Measurements from ENCODE around the gene ITPR1. TPM values are rescaled to one million over a fixed set of nuclear protein-coding genes. Genes with fewer than 3 reads are reported as not detected.

Gene ITPR1
- total RNA-seq, 3 donors from 2014 or later: 10.7 to 80.2 (median 20.7) TPM

DNA sequence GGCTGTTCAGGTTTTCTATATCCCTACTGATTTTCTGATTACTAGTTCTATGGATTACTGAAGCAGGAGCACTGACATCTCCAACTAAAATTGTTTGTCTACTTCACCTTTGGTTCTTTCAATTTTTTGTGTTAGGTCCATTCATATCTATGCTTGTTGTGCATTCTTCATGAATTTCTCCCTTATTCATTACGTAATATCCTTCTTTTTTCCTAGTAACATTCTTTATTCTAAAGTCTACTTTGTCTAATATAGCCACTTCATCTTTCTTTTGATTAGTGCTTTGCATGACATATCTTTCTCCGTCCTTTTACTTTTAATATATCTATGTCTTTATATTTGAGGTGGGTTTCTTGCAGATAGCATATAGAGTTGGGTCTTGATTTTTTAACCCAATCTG lies 369.8 kb downstream of the ITPR1 start:
- Histone ChIP-seq H3K4me3 (no peak overlapping the region), H3K4me1 (ENCODE audit: low read depth) (peaks cover 11% of the 10 kb centered on the region), H3K36me3 (ENCODE audit: low read depth) (no peaks in the 10 kb centered on the region), H3K9me3 (peaks cover 13% of the 10 kb centered on the region)
- intact Hi-C loops (cut with DNase I, micrococcal nuclease): no loop called here
- ATAC-seq (no peak), DNase-seq (no peak)
- TF ChIP-seq, protein P1, sequence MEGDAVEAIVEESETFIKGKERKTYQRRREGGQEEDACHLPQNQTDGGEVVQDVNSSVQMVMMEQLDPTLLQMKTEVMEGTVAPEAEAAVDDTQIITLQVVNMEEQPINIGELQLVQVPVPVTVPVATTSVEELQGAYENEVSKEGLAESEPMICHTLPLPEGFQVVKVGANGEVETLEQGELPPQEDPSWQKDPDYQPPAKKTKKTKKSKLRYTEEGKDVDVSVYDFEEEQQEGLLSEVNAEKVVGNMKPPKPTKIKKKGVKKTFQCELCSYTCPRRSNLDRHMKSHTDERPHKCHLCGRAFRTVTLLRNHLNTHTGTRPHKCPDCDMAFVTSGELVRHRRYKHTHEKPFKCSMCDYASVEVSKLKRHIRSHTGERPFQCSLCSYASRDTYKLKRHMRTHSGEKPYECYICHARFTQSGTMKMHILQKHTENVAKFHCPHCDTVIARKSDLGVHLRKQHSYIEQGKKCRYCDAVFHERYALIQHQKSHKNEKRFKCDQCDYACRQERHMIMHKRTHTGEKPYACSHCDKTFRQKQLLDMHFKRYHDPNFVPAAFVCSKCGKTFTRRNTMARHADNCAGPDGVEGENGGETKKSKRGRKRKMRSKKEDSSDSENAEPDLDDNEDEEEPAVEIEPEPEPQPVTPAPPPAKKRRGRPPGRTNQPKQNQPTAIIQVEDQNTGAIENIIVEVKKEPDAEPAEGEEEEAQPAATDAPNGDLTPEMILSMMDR (IDR thresholded peaks at IDR 0.05): no peak

DNA sequence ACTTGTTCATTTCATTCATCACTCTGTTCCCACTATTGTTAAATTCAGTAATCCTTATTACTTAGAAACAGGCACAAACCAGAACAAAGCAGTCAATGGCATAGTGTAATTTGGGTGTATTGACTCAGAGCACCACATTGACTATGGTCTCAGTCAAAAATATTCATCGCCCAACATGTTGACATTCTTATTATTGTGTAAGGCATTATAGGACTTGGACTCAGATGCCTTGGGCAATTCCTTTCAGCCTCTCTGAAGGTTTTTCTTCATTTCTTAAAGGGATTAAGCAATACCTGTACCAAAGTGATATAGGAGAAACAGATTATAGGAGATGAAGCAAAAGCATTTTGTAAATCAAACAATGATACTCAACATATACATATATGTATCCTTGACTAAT lies 371.4 kb downstream of the ITPR1 start:
- H3K36me3 ChIP-seq (ENCODE audit: low read depth): no peaks in the 10 kb centered on the region
- no peak for DNase-seq
- TF ChIP-seq, protein P1 (IDR thresholded peaks at IDR 0.05): no peak
- H3K9me3 ChIP-seq: peaks cover 13% of the 10 kb centered on the region
- no peak overlapping the region for H3K4me3 ChIP-seq
- ATAC-seq: no peak
- H3K4me1 ChIP-seq (ENCODE audit: low read depth): peaks cover 12% of the 10 kb centered on the region
- intact Hi-C loops (cut with DNase I, micrococcal nuclease): no loop called here

DNA sequence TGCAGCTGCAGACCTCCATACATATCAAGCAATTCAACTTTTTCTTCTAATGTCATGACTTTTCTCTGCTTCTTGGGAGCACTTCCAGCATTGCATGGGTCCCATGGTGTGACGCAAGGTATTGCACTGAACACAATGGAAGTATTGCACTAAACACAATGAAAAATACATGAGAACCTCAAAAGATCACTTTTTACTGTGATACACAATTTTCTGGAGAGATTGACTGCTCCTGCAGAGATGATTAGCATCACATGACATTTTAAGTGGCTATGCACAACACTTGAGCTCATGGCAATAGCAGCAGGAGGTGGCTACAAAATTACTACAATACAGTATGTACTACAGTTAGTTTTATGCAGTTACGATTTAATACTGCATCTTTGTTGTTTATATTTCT lies 372.6 kb downstream of the ITPR1 start:
- ATAC-seq (no peak), DNase-seq (no peak)
- Histone ChIP-seq H3K4me1 (ENCODE audit: low read depth) (peaks cover 12% of the 10 kb centered on the region), H3K4me3 (no peak overlapping the region), H3K9me3 (peaks cover 9% of the 10 kb centered on the region), H3K36me3 (ENCODE audit: low read depth) (no peaks in the 10 kb centered on the region)
- TF ChIP-seq, protein P1 (IDR thresholded peaks at IDR 0.05): no peak
- intact Hi-C loops (cut with DNase I, micrococcal nuclease): no loop called here

DNA sequence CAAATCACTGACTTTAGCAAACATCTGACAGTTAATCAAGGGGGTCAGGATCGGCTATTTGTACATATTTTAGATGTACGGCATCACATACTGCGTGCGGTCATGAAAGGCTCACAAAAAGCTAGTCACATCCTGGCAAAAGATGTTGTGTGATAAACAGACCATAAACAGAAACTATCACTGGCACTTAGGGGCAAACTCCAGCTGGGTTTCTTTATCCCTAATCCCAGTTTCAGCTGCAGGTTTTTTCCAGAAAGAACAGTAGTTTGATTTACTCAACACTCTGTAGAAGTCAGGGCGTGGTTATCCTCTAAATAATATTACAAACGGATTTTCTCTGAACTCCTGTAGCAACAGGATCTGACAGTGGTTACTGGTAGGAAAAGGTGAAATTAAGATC lies 373.7 kb downstream of the ITPR1 start:
- Histone ChIP-seq H3K36me3 (ENCODE audit: low read depth) (no peaks in the 10 kb centered on the region), H3K9me3 (no peaks in the 10 kb centered on the region), H3K4me3 (no peak overlapping the region), H3K4me1 (ENCODE audit: low read depth) (peaks cover 12% of the 10 kb centered on the region)
- intact Hi-C loops (cut with DNase I, micrococcal nuclease): no loop called here
- TF ChIP-seq, protein P1 (IDR thresholded peaks at IDR 0.05): no peak
- DNase-seq (peak in 1 of 3 donors; percentile 42), ATAC-seq (peak; percentile 34)

DNA sequence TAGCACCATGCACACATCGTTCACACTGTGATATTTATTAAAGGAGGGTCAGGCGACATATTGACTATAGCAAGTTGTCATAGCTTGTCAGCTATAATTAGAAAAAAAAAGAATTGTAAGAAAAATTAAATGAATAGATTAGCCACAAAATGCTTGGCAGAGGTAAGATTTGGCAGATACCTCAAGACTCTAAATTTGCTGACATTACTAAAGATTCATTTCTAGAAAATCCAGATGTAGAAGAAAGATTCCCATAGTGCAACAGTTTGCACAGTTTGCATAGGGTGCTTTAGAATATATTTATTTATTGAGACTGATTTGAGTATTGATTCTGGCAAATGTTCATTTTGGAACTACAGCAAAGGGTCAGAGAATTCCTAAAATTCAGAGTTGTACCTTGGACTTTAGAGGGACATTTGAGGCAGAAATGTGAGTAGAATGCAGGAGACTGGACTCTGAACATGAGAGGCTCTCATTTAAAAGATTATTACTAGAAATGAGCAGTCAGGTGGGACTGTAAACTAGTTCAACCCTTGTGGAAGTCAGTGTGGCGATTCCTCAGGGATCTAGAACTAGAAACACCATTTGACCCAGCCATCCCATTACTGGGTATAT lies 384.1 kb downstream of the ITPR1 start:
- ATAC-seq: no peak
- TF ChIP-seq, protein P1 (IDR thresholded peaks at IDR 0.05): no peak
- Histone ChIP-seq H3K4me1 (ENCODE audit: low read depth) (no peaks in the 10 kb centered on the region), H3K9me3 (no peaks in the 10 kb centered on the region), H3K4me3 (no peak overlapping the region), H3K36me3 (ENCODE audit: low read depth) (no peaks in the 10 kb centered on the region)
- DNase-seq: no peak
- intact Hi-C loops (cut with DNase I, micrococcal nuclease): no loop called here

DNA sequence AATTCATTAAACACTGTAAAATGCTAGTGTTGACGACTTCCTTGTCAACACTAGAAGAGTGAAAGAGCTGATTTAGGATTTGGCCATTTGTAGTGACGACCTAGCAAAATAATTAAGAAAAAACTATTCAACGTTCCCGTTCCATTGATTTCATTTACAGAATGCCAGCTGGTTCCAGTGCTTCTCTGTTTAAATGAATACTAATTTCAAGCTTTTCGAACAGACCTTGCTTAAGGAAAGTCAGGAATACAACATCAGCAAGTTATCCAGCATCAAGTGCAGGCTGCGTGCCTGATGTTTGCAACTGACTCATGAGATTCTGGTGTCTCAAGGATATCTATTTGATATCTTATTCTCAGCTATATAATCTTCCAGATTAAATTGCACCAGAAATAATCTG lies 387.7 kb downstream of the ITPR1 start:
- no peaks in the 10 kb centered on the region for H3K9me3 ChIP-seq
- no peaks in the 10 kb centered on the region for H3K4me1 ChIP-seq (ENCODE audit: low read depth)
- no peak overlapping the region for H3K4me3 ChIP-seq
- intact Hi-C loops (cut with DNase I, micrococcal nuclease): no loop called here
- TF ChIP-seq, protein P1 (IDR thresholded peaks at IDR 0.05): no peak
- ATAC-seq (no peak), DNase-seq (no peak)
- H3K36me3 ChIP-seq (ENCODE audit: low read depth): no peaks in the 10 kb centered on the region
